ENCODE data around the gene NDST1.

The NDST1 gene

DNA sequence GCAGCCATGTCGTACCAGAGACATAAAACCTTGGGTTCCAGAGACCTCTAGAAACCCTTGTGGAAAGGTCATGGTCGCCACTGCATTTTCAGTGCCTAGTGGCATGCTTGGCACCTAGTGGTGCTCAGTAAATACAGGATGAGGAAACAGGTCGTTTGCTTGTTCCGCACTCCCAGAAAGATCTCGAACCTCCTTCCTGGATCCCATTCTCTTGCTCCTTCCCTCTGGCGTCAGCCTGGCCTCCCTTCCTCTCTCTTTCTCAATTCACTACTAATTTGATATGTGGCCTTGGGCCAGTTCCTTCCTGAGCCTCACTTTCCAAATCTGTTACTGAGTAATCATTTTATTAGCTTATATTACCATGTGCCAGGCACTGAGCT lies 4.4 kb downstream of the NDST1 start:
- Histone ChIP-seq H3K9ac (ENCODE audit: low read length) (no peak overlapping the region), H3K27ac (ENCODE audit: low read depth, low read length) (no peak overlapping the region), H3K27me3 (ENCODE audit: low read length) (no peaks in the 10 kb centered on the region), H3F3A (ENCODE audit: insufficient read depth) (no peaks in the 10 kb centered on the region), H3K9me2 (replicated peaks; ENCODE audit: insufficient read depth, low read length) (no peaks in the 10 kb centered on the region), H4K20me1 (ENCODE audit: low read depth, low read length) (no peaks in the 10 kb centered on the region), H3K36me3 (ENCODE audit: low read length) (no peaks in the 10 kb centered on the region), H3K9me3 (ENCODE audit: insufficient read depth, low read length) (no peaks in the 10 kb centered on the region), H3K4me2 (ENCODE audit: low read depth, low read length, poor library complexity, severe bottlenecking) (no peak overlapping the region), H3K4me3 (ENCODE audit: insufficient read depth, low read length, poor library complexity, severe bottlenecking) (no peak overlapping the region), H2AFZ (ENCODE audit: low read depth, low read length, severe bottlenecking) (no peak overlapping the region), H3K79me2 (ENCODE audit: insufficient read depth, low read length) (no peaks in the 10 kb centered on the region)
- TF ChIP-seq, protein P1, sequence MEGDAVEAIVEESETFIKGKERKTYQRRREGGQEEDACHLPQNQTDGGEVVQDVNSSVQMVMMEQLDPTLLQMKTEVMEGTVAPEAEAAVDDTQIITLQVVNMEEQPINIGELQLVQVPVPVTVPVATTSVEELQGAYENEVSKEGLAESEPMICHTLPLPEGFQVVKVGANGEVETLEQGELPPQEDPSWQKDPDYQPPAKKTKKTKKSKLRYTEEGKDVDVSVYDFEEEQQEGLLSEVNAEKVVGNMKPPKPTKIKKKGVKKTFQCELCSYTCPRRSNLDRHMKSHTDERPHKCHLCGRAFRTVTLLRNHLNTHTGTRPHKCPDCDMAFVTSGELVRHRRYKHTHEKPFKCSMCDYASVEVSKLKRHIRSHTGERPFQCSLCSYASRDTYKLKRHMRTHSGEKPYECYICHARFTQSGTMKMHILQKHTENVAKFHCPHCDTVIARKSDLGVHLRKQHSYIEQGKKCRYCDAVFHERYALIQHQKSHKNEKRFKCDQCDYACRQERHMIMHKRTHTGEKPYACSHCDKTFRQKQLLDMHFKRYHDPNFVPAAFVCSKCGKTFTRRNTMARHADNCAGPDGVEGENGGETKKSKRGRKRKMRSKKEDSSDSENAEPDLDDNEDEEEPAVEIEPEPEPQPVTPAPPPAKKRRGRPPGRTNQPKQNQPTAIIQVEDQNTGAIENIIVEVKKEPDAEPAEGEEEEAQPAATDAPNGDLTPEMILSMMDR (IDR thresholded peaks at IDR 0.05; ENCODE audit: insufficient read depth, low read length, poor library complexity, severe bottlenecking), result no peak
- TF ChIP-seq EZH2phosphoT487 (conservative IDR thresholded peaks at IDR 0.05; ENCODE audit: low read length), result no peak

DNA sequence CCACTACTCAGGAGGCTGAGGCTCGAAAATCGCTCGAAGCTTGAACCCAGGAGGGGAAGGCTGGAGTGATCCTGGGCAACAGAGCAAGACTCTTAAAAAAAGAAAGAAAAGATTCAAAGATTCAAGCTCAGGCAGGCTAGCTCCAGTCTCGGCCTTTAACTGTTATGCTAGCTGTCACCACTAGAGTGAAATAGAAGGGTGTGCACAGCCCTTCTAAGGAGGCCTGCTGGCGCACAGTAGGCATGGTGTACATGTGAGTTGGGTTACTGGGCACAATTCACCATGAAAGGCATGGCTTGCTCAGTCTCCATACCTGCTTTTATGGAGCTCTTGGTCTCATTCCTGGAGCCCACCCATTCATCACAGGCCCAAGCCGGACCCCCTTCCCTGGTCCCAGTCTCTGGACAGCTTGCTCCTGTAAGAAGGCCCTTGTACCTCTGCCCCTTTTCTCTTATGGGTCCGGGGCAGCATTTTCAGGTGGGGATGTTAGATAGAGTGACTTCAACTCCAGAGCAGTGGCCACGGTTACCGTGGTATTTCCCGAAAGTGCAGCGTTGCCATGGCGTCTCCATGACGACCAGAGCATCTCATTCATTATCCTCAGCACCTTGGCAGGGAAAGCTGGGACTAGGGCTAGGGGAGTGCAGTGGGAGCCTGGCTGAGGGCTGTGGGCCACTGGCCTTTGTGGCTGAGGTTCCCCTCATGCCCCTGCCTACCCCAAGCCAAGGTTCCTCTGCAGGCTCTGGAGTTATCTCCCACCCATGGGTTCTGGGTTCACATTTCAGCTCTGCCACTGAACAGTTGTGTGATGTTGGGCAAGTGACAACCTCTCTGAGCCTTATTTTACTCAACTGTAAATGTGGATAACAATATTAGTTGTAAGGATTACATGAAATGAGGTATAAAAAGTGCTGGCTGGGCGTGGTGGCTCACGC lies 5.7 kb downstream of the NDST1 start:
- Histone ChIP-seq H2AFZ (ENCODE audit: low read depth, low read length, severe bottlenecking) (no peak overlapping the region), H3K4me2 (ENCODE audit: low read depth, low read length, poor library complexity, severe bottlenecking) (no peak overlapping the region), H3K9ac (ENCODE audit: low read length) (no peak overlapping the region), H3K79me2 (ENCODE audit: insufficient read depth, low read length) (no peaks in the 10 kb centered on the region), H3F3A (ENCODE audit: insufficient read depth) (no peaks in the 10 kb centered on the region), H3K36me3 (ENCODE audit: low read length) (no peaks in the 10 kb centered on the region), H3K27ac (ENCODE audit: low read depth, low read length) (no peak overlapping the region), H3K27me3 (ENCODE audit: low read length) (no peaks in the 10 kb centered on the region), H3K9me3 (ENCODE audit: insufficient read depth, low read length) (no peaks in the 10 kb centered on the region), H3K9me2 (replicated peaks; ENCODE audit: insufficient read depth, low read length) (no peaks in the 10 kb centered on the region), H3K4me3 (ENCODE audit: insufficient read depth, low read length, poor library complexity, severe bottlenecking) (no peak overlapping the region), H4K20me1 (ENCODE audit: low read depth, low read length) (no peaks in the 10 kb centered on the region)
- no peak for TF ChIP-seq EZH2phosphoT487 (conservative IDR thresholded peaks at IDR 0.05; ENCODE audit: low read length)
- TF ChIP-seq, protein P1 (IDR thresholded peaks at IDR 0.05; ENCODE audit: insufficient read depth, low read length, poor library complexity, severe bottlenecking), result no peak

DNA sequence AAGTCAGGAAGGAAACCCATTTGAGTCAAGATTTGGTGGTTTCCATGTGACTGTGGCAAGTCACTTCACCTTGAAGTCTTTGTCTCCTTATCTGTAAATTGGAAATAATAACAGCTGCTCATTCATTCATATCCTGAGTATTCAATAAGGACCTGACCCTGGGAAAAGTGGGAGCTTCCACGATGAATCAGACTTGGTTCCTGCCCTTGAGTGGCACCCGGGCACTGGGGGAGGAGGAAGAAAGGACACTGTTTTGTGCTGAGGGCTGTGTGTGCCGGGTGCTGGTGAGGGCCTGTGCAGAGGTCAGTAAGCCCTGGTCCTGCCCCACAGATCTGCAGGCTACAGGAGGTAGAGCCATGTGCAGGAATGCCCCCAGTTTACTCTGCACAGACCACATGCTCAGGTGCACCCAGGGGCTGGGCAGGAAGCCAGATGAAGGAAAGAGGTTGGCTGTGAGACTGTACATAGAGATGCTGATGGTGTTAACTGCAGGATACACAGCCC lies 6.8 kb downstream of the NDST1 start:
- Histone ChIP-seq H3F3A (ENCODE audit: insufficient read depth) (no peaks in the 10 kb centered on the region), H3K9me3 (ENCODE audit: insufficient read depth, low read length) (no peaks in the 10 kb centered on the region), H4K20me1 (ENCODE audit: low read depth, low read length) (no peaks in the 10 kb centered on the region), H3K4me3 (ENCODE audit: insufficient read depth, low read length, poor library complexity, severe bottlenecking) (no peak overlapping the region), H3K79me2 (ENCODE audit: insufficient read depth, low read length) (no peaks in the 10 kb centered on the region), H3K27ac (ENCODE audit: low read depth, low read length) (no peak overlapping the region), H2AFZ (ENCODE audit: low read depth, low read length, severe bottlenecking) (no peak overlapping the region), H3K36me3 (ENCODE audit: low read length) (no peaks in the 10 kb centered on the region), H3K9me2 (replicated peaks; ENCODE audit: insufficient read depth, low read length) (no peaks in the 10 kb centered on the region), H3K27me3 (ENCODE audit: low read length) (no peaks in the 10 kb centered on the region), H3K9ac (ENCODE audit: low read length) (no peak overlapping the region), H3K4me2 (ENCODE audit: low read depth, low read length, poor library complexity, severe bottlenecking) (no peak overlapping the region)
- no peak for TF ChIP-seq EZH2phosphoT487 (conservative IDR thresholded peaks at IDR 0.05; ENCODE audit: low read length)
- TF ChIP-seq, protein P1 (IDR thresholded peaks at IDR 0.05; ENCODE audit: insufficient read depth, low read length, poor library complexity, severe bottlenecking), result no peak
